ENCODE results near the gene INPP4A.

INPP4A gene

DNA sequence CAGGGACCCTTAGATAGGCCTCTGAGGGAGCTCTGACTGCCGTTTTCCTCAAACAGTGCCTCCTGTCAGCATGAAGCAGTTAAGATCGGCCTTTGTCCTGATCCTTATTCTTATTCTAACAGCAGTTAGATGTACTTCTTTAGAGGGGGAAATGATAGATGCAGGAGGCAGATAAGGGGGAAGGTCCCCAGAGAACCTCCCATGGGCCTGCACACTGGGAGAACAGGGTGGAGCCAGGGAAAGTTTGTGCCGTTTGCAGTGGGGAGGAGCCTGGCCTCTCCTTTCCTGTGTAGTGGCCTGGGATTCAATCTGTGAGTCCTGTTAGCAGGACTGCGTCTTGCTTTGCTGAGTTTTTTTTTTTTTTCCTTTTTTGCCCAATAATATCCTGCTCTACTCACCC lies 7.9 kb upstream of the INPP4A start:
- no peak for DNase-seq (ENCODE audit: low spot score)

DNA sequence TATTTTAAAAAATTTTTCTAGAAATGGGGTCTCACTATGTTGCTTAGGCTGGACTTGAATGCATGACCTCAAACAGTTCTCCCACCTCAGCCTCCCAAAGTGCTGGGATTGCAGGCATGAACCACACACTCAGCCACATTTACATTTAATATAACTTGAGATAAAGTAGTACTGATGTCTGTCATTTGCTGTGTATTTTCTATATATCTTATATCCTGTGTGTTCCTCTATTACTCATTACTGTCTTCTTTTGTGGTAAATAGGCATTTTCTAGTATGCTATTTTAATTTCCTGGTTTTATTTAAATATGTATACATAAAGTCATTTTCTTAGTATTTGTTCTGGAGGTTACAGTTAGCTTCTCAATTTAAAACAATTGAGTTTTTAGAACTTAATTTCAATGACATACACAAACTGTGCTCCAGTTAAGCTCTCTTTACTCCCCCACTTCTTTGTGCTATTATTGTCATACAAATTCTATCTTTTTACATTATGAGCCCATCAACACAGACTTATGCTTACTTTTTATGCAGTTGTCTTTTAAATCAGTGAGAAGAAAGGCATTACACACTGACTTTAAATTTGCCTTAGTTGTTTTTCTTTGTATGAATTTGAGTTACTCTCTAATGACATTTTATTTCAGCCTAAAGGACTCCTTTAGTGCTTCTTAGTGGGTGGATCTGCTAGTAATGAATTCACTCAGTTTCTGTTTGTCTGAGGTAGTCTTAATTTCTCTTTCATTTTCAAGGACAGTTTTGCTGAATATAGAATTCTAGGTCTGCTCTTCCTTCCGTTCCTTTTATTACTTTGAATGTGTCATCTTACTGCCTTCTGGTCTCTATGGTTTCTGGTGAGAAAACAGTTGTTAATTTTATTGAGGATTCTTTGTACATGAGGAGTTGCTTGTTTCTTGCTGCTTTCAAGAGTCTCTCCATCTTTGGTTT lies 6.2 kb upstream of the INPP4A start:
- DNase-seq (ENCODE audit: low spot score): no peak

DNA sequence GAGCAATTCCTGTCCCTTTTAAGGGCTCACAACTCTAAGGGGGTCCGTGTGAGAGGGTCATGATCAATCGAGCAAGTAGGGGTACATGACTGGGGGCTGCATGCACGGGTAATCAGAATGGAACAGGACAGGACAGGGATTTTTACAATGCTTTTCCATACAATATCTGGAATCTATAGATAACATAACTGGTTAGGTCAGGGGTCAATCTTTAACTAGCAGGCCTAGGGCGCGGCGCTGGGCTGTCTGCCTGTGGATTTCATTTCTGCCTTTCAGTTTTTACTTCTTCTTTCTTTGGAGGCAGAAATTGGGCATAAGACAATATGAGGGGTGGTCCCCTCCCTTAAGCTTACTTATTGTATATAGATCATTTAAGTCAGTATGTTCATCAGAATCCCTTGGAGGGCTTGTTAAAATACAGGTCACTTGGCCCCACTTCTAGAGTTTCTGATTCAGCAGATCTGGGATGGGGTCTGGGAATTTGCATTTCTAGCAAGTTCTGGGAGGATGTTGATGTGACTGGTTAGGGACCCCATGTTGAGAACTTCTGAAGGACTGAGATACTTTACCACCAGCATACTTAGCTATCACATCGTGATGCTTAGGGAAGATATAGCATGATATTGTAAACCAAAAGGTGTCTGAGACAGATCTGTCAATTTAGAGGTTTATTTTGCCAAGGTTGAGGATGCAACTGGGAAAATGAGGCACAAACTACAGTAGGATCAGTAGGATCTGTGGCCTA lies 2.8 kb upstream of the INPP4A start:
- DNase-seq (ENCODE audit: low spot score): no peak

DNA sequence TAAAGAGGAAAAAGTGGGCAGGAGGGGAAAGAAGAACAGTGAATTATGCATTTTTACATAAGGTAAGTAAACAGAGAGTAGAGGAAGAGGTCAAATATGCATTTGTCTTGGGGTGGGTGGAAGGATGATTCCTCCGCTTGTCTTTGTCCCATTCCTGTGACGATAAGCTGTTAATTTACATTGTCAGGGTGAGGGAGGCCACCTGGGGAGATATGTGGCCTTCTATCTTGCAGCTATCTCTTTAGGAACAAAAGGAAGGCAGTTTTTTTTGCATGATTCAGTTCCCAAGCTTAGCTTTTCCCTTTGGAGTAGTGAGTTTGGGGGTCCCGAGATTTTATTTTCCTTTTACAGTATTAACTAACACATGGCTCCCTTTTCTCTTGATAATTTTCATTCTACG lies 2.2 kb upstream of the INPP4A start:
- no peak for DNase-seq (ENCODE audit: low spot score)

DNA sequence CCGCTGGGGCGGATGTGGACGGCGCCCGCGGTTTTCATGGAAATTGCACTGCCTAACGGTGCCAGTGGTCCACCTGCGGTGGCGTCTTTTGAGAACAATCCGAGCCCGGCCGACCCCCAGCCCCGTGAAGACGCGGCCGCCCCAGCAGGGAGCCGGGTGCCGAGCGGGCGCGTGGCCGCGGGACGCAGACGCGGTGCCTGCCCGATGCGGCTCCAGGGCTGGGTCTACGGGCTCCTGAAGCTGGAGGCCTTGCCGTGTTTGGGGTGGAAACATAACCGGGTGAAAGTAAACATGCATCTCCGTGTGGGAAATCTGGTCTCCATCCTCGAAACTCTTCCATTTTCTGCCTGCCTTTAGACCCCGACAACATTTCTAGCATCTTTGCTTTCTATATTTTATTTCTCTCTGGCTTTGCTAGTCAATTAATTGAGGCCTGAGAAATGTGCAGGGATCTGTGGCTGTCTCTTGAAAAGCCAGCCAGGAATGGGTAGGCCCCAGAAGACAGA lies 572 bp downstream of the INPP4A start:
- no peak for DNase-seq (ENCODE audit: low spot score)

DNA sequence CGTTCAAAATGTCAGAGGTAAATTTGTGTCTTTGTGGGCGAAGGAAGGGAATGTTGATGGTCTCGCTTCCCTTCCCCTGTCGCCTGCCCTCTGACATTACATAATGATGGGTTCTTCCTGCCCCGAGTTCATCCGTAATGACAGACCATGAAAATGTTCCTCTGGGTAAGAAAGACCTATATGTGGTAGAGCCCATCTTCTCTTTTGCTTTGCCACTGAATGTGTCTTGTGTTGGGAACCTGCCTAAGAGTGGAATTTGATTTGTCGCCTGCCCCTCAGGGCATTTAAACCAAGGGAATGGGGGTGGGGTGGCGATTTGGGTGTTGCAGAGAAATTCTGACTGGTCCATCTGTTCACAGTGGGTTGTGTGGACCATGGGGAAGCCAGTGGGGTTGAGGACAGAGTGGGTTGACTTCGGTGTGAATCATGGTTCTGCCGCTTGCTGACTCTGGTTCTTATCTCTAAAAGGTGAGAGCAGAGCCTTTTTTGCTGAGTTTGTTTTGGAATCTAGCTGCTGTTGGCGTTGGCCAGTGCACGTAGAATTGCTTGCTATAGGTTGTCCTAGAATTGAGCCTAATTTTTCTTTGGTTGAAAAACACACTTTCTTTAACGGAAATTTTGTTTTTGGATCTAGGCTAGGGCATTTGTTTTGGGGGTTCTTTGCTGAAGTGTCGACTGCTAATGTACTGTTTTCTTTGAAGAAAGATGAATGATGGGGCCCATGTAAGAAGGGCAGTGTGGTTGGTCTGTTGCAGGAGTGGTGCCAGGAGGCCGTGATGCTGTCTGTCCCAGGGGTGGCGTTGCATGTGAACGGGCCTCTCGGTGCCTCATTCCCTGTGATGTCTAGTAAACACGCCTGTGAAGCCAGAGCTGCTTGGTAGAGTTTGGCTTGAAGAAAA lies 1.3 kb downstream of the INPP4A start:
- DNase-seq (ENCODE audit: low spot score): peak; percentile 28

DNA sequence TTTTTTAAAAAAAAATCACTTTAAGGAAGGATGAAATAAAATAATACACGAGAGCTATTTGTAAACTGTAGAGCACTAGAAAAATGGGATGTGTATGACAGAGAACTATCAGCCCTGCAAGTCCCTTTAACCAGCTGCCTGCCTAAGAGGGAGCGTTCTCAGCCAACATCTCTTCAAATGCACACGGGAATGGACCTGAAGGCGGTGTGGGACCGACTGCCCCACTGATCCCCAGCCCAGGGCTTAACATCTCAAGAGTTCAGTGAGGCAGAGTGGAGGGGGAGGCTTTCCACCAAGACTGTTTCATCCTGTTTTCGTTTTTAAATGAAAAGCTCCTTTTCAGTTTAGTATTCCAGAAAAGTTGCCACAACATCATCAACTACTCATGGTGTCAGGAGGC lies 2.2 kb downstream of the INPP4A start:
- DNase-seq (ENCODE audit: low spot score): no peak

DNA sequence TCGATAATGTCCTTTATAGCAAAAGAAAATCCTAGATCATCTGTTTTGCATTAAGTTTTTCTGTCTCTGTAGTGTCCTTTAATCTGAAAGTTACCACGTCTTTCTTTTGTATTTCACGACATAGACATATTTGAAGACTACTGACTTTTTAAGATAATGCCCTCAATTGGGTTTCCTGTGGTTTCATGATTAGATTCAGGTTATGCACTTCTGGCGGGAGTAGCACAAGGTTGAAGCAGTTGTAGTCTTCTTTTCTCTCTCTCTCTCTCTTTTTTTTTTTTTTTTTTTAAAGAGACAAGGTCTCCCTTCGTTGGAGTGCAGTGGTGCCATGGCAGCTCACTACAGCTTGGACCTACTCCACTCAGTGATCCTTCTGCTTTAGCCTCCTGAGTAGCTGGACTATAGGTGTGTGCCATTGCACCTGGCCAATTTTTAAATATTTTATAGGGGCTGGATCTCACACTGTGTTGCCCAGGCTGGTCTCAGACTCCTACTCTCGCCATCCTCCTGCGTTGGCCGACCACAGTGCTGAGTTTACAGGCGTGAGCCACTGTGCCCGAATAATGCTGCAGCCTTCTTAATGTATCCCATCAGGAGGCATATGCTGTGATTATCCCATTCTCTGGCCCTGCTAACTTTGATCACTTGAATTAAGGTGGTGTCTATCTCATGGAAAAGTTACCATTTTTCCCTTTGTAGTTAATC lies 3.9 kb downstream of the INPP4A start:
- DNase-seq (ENCODE audit: low spot score): no peak

DNA sequence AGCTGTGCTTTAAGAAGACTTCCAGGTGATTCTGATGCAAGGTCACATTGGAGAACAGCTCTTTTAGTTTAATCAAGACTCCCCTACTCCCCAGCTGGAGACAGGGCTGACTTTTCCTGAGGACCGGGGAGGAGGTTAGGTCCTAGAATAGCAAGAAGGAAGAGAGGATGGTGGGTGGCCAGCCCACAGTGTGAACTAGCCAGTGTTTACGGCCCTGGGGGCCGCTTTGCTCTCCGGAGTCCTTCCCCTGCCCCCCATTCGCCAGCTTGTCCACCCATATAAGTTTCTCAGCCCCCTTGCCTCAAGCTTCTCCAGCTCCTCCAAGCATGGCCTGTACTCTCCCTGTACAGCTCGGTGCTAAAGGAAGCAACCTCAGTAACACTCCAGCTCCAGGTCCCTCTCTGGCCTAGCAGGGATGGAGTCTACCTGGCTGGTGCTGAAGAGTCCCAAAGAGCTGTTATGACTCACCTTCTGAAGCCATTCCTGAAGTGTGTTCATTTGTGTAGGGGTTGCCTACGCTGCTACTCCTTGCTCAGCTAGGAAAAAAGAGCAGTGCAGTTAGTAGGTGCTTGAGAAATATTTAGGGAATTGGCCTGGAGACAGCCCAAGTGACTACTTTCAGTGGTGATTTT lies 7.9 kb downstream of the INPP4A start:
- no peak for DNase-seq (ENCODE audit: low spot score)

DNA sequence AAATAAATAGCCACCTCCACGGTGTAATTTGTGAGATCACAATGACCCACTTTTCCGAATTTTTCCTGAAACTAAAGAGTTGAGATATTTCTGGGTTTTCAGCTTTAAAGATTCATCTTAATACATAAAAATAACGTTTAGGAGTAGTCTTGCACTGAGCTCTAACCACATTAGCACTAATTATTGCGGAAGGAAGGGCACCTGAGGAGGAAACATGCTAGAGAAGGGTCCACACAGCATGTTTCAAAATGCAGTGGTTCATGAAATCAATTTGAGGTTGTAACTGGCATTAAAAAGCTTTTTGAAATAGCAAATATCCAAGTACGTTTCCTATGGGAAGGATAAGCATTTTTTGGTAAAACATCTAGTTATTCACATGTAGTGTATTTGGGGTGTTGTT lies 8.4 kb downstream of the INPP4A start:
- no peak for DNase-seq (ENCODE audit: low spot score)

DNA sequence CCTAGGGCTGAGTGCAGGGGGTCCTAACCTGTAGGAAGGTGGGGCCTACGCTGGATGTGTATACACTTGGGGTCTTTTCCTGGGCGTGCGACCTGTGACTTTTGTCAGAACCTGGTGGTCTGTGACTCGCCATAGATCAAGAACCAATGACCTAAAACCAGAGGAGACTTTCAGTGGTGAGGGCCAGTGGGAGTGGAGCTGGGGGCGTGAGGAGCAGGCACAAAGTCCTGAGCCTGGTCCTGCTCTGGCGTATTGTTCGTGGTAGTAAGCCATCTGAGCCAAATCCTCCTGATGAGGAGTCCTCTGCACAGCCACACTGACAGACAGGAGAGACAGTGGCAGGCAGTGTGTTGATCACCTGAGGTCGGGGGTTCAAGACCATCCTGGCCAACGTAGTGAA lies 8.9 kb downstream of the INPP4A start:
- DNase-seq (ENCODE audit: low spot score): no peak

DNA sequence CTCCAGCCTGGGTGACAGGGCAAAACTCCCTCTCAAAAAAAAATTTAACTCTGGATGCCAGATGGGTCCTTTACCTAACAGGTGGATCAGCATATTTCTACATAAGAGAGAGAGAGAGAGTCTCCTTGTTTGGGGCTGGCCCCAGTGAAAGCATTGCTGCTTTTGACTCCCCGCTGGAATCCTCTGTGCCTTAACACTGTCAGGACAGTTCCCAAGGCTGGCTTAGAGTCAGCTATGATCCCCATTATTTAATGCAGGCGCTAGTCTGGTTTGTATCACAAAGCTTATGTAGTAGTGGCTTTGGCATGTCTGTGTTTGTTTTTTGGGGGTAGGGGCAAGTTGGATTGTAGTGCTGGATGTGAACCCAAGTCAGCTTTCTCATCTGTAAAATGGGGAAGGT lies 9.4 kb downstream of the INPP4A start:
- DNase-seq (ENCODE audit: low spot score): no peak

DNA sequence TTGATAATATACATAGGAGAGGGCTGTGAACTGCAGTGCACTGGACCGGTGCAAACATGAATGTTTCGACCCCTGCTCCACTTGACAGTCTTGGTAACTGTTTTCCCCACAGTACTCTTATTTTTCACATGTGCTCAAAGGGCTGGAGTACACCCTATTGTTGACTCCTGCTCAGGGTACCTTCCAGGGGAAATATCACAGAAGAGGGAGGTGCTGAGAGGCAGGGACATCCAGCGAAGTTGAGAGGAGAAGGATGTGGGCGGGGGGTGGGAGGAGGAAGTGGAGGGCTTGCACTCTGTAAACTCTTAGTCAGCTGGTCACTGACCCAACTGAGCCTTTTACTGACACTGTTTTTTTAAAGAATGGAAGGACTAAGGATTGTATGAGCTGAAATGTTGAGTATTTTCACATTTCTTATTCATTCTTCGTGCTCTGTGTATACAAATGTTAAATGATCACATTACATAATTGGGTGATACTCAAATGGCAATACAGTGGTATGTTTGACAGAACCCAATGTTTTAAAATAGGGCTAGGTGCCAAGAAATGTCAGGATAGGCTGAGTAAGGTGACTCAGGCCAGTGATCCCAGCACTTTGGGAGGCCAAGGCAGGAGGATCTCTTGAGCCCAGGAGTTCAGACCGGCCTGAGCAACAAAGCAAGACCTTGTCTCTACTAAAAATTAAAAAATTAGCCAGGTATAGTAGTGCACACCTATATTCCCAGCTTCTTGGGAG lies 10.0 kb downstream of the INPP4A start:
- DNase-seq (ENCODE audit: low spot score): no peak

DNA sequence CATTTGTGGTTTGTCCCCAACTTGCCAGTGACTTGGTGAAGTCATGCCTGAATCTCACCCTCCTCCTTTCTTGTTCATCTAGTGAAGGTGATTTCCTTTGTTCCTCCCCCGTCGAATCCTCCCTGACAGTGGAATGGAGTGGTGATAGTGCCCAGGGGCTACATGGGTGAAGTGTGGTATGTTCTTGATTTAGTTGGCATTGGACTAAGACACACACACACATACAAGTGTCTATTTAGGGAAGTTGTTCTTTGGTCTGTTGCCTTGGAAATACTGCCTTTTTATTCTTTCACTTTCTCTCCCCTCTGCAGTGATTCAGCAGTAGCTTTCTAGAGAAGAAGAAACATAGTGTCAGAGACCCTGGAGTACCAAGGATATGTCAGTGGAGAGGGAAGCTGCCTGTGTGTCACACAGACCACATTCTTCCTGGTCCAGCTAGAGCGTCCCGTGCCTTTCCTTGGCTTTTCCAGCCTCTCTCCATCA lies 10.9 kb downstream of the INPP4A start:
- no peak for DNase-seq (ENCODE audit: low spot score)

DNA sequence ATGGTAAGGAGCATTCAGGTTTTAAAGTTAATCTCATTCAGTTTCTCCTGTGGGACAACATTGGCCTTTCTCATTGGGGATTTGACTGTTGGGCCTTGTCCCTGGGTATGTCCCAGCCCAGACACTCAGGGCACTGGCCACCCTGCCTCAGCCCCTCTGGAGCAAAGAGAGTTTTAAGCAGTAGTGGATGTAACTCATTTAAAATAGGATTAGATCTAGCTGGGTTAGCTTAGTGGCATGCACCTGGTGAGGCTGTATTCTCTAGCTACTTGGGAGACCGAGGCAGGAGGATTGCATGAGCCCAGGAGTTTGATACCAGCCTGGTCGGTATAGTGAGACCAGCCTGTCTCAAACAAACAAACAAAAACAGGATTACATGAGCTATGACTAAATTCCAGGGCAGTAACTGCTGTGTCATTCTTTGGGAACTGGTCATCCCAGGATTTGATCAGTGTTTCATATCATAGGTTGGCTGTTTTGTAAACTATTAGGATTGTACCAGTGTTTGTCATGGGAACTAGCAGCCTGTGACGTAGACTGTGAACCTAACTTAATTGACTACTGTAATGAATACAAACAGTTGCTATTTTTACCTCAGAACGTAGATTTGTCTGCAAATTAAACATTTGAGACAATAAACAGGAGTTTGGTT lies 12.5 kb downstream of the INPP4A start:
- no peak for DNase-seq (ENCODE audit: low spot score)

DNA sequence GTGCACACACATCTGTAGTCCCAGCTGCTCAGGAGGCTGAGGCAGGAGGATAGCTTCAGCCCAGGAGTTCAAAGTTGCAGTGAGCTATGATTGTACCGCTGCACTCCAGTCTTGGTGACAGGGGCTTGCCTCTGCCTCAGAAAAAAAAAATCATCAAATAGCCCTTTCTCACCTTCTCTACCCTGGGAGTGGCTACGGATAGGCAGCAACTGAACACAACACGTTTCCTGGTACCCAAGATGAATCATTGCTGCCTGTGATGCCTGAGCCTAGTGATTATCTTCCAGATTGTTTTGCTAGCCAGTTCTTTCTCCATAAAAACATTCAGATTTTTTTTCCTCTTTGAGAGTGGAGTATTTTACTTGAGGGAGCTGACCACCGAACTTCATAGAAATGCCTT lies 13.5 kb downstream of the INPP4A start:
- DNase-seq (ENCODE audit: low spot score): no peak

DNA sequence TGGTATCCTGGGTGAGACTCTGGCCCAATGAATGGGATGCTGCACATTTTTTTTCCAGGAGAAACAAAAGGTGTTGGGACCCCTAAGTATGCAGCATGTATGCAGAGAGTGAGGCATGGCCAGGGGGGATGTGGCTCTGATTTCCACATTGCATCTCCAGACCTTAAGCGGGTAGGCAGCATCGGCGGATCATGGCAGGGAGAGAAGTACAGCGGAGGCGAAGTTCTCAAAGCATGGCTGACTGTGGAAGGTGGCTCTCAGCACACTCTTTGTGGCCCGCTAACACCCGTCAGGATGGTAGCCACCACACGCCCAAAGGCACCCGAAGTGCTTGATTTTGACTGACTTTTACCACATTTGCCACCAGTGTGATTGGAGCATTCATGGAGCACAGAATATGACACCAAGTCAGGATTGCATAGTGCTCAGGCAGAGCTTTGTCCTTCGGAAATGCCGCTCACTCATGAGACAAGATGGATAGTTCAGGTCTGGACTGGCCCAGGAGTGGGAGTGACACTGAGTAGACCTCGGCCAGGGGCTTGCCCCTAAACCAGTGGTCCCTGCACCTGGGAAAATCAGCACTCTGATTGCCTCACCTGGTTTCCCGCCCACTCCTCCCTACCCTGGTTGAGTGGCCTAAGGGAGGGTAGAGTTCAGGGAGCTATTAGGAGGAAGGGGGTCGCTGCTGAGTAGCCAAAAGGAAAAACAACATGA lies 14.2 kb downstream of the INPP4A start:
- DNase-seq (ENCODE audit: low spot score): no peak

DNA sequence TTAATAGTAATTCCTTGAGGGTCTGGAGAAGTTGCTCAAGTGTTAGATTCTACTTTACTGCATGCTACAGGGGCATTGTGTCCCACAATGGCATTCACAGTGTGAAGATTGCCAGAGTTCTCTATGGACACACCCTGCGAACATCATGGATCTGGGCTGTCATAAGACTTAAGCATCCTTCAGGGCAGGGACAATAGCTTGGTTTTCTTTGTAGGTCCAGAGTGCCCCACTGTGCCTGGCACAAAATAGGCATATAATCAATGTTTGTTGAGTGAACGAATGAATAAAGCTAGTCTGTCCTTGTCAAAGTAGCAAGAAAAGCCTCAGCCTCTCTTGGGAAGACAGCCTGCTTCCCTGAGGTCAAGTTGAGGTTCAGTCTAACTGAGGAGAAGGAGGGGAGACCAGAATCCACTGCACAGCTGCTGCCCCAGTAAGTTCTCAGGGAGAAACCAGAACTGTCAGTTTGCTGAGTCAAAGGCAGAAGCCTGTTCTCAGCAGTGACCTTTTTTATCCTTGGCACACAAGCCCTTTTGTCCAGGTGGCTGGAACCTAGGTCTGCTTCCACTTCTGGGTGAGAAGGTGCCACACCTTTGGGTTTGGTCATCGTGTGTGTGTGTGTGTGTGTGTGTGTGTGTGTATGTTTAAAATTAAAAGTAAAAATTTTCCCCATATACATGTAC lies 15.0 kb downstream of the INPP4A start:
- DNase-seq (ENCODE audit: low spot score): no peak
